Ishikawa (cell line): ENCODE measurements around the gene DHRS13.

Source experiments
- CEBPB ChIP-seq: IDR thresholded peaks from 2 replicates; pipeline ENCODE4 v1.6.1; 2012
- CREB1 ChIP-seq: IDR thresholded peaks from 2 replicates; pipeline ENCODE4 v1.6.1; 2012; ENCODE audit warnings: low read depth
- EGR1 ChIP-seq: IDR thresholded peaks from 2 replicates; pipeline ENCODE4 v1.6.1; 2012
- EP300 ChIP-seq: IDR thresholded peaks from 2 replicates; pipeline ENCODE4 v1.6.1; 2012; ENCODE audit warnings: borderline replicate concordance
- FOXM1 ChIP-seq: IDR thresholded peaks from 2 replicates; pipeline ENCODE4 v1.6.1; 2012; ENCODE audit warnings: low read depth, borderline replicate concordance
- MAX ChIP-seq: IDR thresholded peaks from 2 replicates; pipeline ENCODE4 v1.6.1; 2012
- NFIC ChIP-seq: IDR thresholded peaks from 2 replicates; pipeline ENCODE4 v1.6.1; 2012
- RAD21 ChIP-seq: IDR thresholded peaks from 2 replicates; pipeline ENCODE4 v1.6.1; 2012; ENCODE audit warnings: low read depth
- REST ChIP-seq: IDR thresholded peaks from 2 replicates; pipeline ENCODE4 v1.6.1; 2012; ENCODE audit warnings: low read depth, mild to moderate bottlenecking
- TAF1 ChIP-seq: IDR thresholded peaks from 2 replicates; pipeline ENCODE4 v1.6.1; 2012; ENCODE audit warnings: low read depth, mild to moderate bottlenecking
- TCF12 ChIP-seq: IDR thresholded peaks from 2 replicates; pipeline ENCODE4 v1.6.1; 2012; ENCODE audit warnings: low read depth
- TEAD4 ChIP-seq: IDR thresholded peaks from 2 replicates; pipeline ENCODE4 v1.6.1; 2012
- USF1 ChIP-seq: IDR thresholded peaks from 2 replicates; pipeline ENCODE4 v1.6.1; 2012
- YY1 ChIP-seq: IDR thresholded peaks from 2 replicates; pipeline ENCODE4 v1.6.1; 2012; ENCODE audit warnings: low read depth
- ZBTB7A ChIP-seq: IDR thresholded peaks from 2 replicates; pipeline ENCODE4 v1.6.1; 2012; ENCODE audit warnings: low read depth

Gene DHRS13

GRCh38 chr17:28854457-28855335 lies 48.2 kb downstream of the DHRS13 start, which contains the start of gene ERAL1:
Gene ERAL1 (plus strand): TSS chr17:28855016. CDS start chr17:28855035, 19 bp downstream.
- peak; percentile 23; the same call in 1 of the 2 replicates for TF ChIP-seq EGR1
- TF ChIP-seq REST = no peak
- peak; percentile 98 for TF ChIP-seq TAF1
- no peak for TF ChIP-seq ZBTB7A
- TF ChIP-seq MAX = peak; percentile 61; the same call in 1 of the 2 replicates
- peak; percentile 7; the same call in 1 of the 2 replicates for TF ChIP-seq TEAD4
- TF ChIP-seq CEBPB = no peak
- TF ChIP-seq CREB1 = no peak
- 0 out of 2 replicates have a peak, but pooled peaks have one; percentile 35 for TF ChIP-seq USF1
- TF ChIP-seq TCF12 = peak; percentile 60; the same call in 1 of the 2 replicates
- peak; percentile 99 for TF ChIP-seq YY1
- no peak for TF ChIP-seq RAD21
- no peak for TF ChIP-seq EP300
- TF ChIP-seq FOXM1 = peak; percentile 59; the same call in 1 of the 2 replicates
- no peak for TF ChIP-seq NFIC

- TF ChIP-seq NFIC (no peak), EP300 (no peak), REST (no peak), TCF12 (no peak), EGR1 (no peak), RAD21 (no peak), CREB1 (no peak), YY1 (no peak), CEBPB (no peak), FOXM1 (no peak), TEAD4 (no peak), ZBTB7A (no peak)
These were observed 49.6 kb downstream of the DHRS13 start for GRCh38 chr17:28853295-28853694.

GRCh38 chr17:28849281-28849680 lies 53.6 kb downstream of the DHRS13 start:
- TF ChIP-seq TEAD4 = no peak
- TF ChIP-seq USF1 = no peak
- TF ChIP-seq EP300 = no peak
- TF ChIP-seq NFIC = no peak
- no peak for TF ChIP-seq REST
- no peak for TF ChIP-seq RAD21
- TF ChIP-seq CEBPB = no peak

GRCh38 chr17:28848667-28849066 lies 54.2 kb downstream of the DHRS13 start:
- TF ChIP-seq RAD21 = peak; percentile 26; the same call in 1 of the 2 replicates
